GM19035 (cell line): Measurements from ENCODE around the gene GLO1.

Experiments used
- ATAC-seq: cut with Tn5 transposase; IDR thresholded peaks from one replicate; pipeline ENCODE4 v1.9.1; 2021; ENCODE audit not compliant: unreplicated experiment

The GLO1 gene

GRCh38 chr6:38673397-38674165, 29.4 kb downstream of the GLO1 start:
- no peak for ATAC-seq

- ATAC-seq: peak; percentile 91
These were observed 31.0 kb downstream of the GLO1 start for GRCh38 chr6:38671885-38672467.

- no peak for ATAC-seq
These were observed 44.4 kb downstream of the GLO1 start for GRCh38 chr6:38658418-38659167.

- ATAC-seq: no peak
These were observed 46.0 kb downstream of the GLO1 start for GRCh38 chr6:38656896-38657295.

GRCh38 chr6:38654263-38654662, 48.7 kb downstream of the GLO1 start:
- no peak for ATAC-seq

DNA sequence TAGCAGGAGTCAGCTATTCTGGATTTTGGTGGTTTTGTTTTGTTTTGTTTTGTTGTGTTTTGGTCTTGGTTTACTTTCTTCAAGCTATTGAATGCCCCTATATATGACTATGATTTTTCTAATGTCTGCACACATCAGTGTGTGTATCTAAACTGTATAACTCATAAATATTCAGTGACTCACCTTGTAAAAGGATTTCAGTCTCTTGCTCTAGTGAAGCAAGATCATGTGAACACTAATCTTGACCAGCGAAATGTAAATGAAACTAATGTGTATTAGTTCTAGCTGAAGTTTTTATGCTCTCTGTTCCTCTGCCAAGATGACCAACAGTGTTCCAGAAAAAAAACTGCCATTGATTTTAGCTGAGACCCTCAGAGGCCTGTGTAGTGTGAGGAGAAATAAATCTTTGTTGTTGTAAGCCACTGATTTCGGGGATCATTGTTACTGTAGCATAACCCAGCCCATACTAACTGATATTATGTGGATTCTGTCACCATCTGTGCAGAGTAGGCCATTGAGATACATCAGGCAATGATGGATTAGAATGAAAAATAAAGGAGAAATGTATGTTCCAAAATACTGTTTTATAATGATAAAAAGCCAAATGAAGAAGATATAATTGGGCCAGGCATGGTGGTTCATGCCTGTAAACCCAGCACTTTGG, 51.7 kb downstream of the GLO1 start:
- no peak for ATAC-seq

DNA sequence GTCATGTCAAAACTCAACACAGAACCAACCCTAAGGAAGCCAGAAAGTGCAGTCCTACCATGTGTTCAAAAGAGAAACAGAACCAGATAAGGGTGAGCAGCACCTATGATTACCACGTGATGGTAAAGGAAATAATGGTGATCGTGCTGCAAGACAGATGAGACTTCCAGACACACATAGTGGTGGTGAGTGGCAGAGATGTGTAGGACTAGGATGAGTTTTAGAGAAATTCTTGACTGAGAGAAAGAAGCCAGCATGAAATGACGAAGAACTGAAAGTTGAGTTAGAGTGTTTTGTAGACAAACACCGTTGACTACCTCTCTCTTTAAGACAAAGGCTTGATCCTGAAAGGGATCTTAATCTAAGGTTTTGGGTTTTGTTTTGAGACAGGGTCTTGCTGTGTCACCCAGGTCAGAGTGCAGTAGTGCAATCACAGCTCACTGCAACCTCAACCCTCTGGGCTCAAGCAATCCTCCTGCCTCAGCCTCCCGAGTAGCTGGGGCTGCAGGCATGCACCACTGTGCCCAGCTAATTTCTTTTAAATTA, 52.7 kb downstream of the GLO1 start:
- no peak for ATAC-seq

DNA sequence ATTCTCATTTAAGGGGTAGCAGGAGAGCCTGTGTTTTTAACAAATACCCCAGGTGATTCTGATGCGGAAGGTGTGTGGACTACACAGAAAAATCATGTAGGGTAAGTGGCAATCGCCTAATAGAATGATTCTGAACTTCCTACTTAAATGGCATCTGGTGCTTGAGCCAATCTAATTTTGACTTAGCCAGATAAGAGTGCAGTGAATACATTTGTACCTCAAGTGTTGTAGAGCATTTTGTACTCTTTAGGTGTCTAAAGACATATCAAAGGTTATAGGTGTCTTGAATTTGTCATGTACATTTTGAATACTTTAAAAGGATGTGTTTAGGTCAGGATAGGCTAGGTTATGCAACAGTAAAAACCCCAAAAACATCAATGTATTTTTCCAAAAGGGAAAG, 53.2 kb downstream of the GLO1 start:
- no peak for ATAC-seq

- no peak for ATAC-seq
These were observed 54.3 kb downstream of the GLO1 start for GRCh38 chr6:38648629-38649028.

GRCh38 chr6:38646166-38646878, 56.6 kb downstream of the GLO1 start:
- ATAC-seq: no peak

DNA sequence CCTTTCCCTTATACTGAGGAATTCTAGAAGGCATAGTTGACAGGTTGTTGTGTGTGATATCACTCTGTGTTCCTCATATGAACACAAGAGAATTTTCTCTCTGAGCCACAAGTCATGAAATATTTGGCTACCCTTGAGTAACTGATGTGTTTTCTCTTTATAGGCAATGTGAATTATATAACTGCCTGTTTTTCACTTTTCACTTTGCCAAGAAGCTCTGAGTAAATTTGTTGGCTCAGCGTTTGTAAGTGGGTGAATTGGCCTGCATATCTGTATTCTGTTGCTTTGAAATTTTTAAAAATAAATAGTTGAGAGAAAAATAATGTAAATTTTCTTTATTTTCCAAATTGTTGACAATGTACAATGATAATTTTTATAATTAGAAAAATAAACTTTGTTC, 58.0 kb downstream of the GLO1 start:
- ATAC-seq: no peak

- ATAC-seq: no peak
These were observed 62.6 kb downstream of the GLO1 start for GRCh38 chr6:38640216-38640909.

DNA sequence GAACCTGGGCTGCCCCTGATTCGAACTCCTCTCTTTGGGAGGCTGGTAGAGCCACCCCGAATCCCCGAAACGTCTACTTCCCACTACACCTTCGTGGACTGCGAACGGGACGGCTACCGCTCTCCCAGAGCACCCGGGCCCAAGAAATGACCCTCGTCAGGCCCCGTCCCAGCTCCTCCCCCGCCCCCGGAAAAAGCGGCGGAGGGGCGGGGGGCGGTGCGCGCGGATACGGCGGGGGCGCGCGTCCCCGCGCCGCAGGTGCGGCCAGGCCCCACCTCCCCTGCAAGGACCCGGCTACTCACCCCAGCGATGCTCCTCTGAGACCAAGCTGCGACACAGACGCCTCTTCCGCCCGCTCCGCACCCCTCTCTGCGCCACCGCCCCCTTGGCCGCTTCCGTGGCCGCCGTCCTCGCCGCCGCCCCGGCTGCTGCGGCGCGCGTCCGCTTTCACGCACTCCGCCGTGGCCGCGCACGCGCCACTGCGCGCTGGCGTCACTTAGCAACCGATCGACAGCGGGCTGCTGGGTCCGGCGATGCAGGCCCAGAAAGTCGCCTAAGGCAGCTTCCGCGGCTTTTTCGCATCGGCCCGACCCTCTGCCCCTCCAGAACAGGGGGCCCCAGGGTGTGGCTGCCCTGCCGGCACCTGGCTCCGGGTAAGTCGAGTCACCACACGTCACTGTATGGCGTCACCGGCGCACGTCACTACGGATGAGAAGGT, 63.3 kb downstream of the GLO1 start, which contains the start of gene BTBD9:
BTBD9 (minus strand) TSS at position 432 of the 718 bp plus-strand sequence.
- ATAC-seq: peak; percentile 88

DNA sequence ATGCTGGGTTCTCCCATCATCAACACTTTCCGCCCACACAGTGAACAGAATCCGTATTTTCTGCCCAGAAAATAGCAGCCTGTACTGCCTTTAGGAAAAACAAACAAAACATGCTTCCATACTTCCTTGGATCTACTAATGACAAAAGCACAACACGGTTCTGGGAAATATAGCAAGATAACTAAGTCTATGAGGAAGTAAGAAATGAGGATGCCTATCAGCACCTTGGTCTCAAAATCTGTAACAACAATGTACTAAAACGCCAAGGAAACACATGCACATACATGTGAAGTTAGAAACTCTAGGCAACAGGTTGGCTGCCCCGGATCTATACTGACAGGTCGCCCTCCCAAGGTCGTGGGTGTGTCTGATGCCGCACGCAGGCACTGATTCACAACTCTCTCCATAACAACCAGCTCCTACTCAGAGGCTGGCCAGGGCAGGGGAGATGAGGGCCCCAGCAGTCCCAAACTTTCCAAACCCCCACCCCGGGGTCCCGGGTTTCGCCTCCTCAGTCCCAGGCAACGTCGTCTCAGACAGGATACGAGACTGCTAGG, 63.9 kb downstream of the GLO1 start:
- peak; percentile 27 for ATAC-seq

- no peak for ATAC-seq
These were observed 65.2 kb downstream of the GLO1 start for GRCh38 chr6:38637756-38638155.

DNA sequence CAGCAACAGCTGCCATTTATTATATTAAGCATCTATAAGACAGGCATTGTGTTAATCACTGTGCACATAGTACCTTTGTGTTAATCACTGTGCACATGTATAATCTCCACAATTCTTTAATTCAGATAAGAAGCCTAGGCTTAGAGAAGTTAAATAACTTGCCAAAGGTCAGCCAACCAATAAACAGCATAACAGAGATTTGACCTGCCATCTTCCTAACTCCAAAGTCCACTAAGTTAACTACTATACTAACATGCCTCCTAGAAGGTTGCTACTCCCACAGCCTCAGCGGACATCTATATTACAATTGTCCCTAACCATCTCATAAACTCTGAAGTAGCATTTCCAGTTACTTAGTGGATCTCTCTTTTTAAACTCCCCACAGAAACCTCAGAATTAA, 66.9 kb downstream of the GLO1 start:
- no peak for ATAC-seq

GRCh38 chr6:38634518-38634917, 68.4 kb downstream of the GLO1 start:
- ATAC-seq: no peak

- no peak for ATAC-seq
These were observed 70.5 kb downstream of the GLO1 start for GRCh38 chr6:38632490-38632889.

DNA sequence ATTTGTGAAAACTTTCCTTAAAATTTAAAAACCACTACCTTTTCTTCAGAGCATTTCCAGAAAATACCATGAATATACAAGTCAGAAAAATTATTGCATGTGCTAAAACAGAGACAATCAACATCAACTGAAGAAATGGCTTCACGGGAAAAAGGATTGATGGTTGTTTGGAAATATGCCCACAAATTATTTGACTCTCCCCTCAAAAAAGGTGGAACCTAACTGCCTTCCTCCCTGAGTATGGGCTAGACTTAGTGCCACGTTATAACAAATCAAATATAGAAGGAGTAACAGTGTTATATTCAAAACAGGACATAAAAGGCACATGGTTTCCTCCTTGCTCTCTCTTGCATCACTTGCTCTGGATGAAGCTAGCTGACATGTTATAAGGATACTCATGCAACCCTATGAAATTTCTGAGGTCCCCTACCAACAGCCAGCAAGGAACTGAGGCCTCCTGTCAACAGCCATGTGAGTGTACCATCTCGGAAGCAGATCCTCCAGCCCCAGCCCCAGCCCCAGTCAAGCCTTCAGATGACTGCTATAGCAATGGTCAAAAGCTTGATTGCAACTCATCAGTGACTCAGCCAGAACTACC, 71.7 kb downstream of the GLO1 start:
- no peak for ATAC-seq
